Breast epithelium (tissue), 4 donors: ENCODE results near the gene SPDEF. TPM values are rescaled to one million over a fixed set of nuclear protein-coding genes. Genes with fewer than 3 reads are reported as not detected.

Experiments
- DNase-seq, 2 donors: peaks; one replicate each; pipeline ENCODE4 v3.0.0-alpha.2; 2019; ENCODE audit warnings: low spot score in 2 of 2
- H3K27ac ChIP-seq, 2 donors: fragments of 200-600 bp; sonication (generic) in 1 of 2; one replicate each; pipeline ENCODE4 v1.5.1; 2016 to 2019; ENCODE audit warnings: mild to moderate bottlenecking in 1 of 2
- H3K27me3 ChIP-seq, 2 donors: fragments of 200-600 bp; sonication (generic) in 1 of 2; one replicate each; pipeline versions ENCODE4 v1.5.1 to v1.6.0; 2017 to 2019; ENCODE audit warnings: control low read depth in 1 of 2, mild to moderate bottlenecking in 1 of 2
- H3K36me3 ChIP-seq: fragments of 200-600 bp; one replicate; pipeline ENCODE4 v1.5.1; 2019
- H3K4me1 ChIP-seq, 2 donors: fragments of 200-600 bp; sonication (generic); one replicate each; pipeline ENCODE4 v1.5.1; 2016 to 2019; ENCODE audit warnings: control low read depth in 1 of 2
- H3K4me3 ChIP-seq, 3 donors: fragments of 200-600 bp; sonication (generic); 1 replicate in 2 of 3; 2 replicates in 1 of 3; pipeline ENCODE4 v1.5.1; 2016 to 2019; ENCODE audit warnings: mild to moderate bottlenecking in 3 of 3, moderate library complexity in 2 of 3
- H3K9me3 ChIP-seq, 2 donors: fragments of 200-600 bp; sonication (generic) in 1 of 2; one replicate each; pipeline ENCODE4 v1.5.1; 2016 to 2019; ENCODE audit warnings: control low read depth in 1 of 2
- POLR2A ChIP-seq: fragments of 450-650 bp; IDR thresholded peaks from one replicate; pipeline ENCODE4 v1.6.1; 2016; ENCODE audit warnings: antibody characterized with exemption, mild to moderate bottlenecking, moderate library complexity
- POLR2AphosphoS5 ChIP-seq, 3 donors: sonication (generic); formaldehyde crosslinking; IDR thresholded peaks; one replicate each; pipeline ENCODE4 v1.6.1; 2017; ENCODE audit warnings: antibody characterized with exemption in 3 of 3
- intact Hi-C: fragments of 100-400 bp; cut with DNase I; formaldehyde crosslinking; loops from one replicate; pipeline ENCODE4 v1.15.1; 2023; ENCODE audit warnings: low total_unique reads
- total RNA-seq, 3 donors: library from RNA; depleted of rRNA; stranded (reverse); fragments of >200 nt; gene quantifications; one replicate each; pipeline ENCODE4 v1.1.0, GENCODE V29; 2016
- TF ChIP-seq, protein P1 (sequence below), 3 donors: fragments of 450-650 bp; IDR thresholded peaks; one replicate each; pipeline ENCODE4 v1.5.1; 2016 to 2017; ENCODE audit warnings: antibody characterized with exemption in 3 of 3, mild to moderate bottlenecking in 3 of 3, moderate library complexity in 3 of 3

Gene SPDEF
- total RNA-seq, 3 donors from 2014 or later, result 0.48 to 123 (median 89.0) TPM

DNA sequence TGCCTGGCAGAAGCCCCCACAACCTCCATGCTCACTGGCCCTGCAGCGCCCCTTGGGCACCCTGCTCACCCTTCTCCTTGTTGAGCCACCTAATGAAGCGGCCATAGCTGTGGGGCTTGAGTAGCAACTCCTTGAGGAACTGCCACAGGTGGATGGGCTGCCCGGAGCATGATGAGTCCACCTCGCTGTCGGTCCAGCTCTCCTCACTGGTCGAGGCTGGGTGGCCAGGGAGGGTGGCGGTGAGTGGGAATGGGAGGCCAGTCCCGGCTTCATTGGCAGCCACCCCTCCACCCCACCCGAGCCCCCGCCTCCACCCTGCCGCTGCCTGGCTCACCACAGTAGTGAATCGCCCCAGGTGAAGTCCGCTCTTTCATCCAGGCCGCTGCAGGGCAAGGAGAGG, 16.9 kb downstream of the SPDEF start:
- intact Hi-C loops, result no loop called here

DNA sequence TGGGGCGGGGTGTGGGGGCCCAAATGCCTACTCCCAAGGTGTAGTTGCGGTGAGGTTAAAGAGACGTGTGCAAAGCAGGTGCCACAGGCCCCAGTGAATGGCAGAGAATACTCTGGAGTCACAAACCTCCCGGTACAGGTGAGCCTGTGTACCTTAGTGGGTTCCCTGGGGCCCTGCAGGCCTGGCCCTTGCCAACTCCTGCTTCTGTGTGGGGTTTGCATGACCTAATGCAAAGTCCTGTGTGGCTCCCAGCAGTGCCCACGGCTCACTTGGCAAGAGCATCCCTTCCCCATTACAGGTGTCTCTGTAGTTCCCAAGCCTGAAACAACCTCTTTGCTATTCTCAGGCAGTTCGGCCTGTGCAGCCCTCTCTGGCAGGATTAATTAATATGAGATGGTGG, 17.5 kb downstream of the SPDEF start:
- intact Hi-C loops, result no loop called here
- H3K4me3 ChIP-seq, result no peak overlapping the region
- H3K27me3 ChIP-seq, result no peaks in the 10 kb centered on the region
- H3K36me3 ChIP-seq, result no peaks in the 10 kb centered on the region
- no peaks in the 10 kb centered on the region for H3K9me3 ChIP-seq
- peaks cover 0 to 16% of the 10 kb centered on the region in 2 donors for H3K4me1 ChIP-seq
- TF ChIP-seq POLR2AphosphoS5 (IDR thresholded peaks at IDR 0.05), result no peak
- TF ChIP-seq, protein P1, sequence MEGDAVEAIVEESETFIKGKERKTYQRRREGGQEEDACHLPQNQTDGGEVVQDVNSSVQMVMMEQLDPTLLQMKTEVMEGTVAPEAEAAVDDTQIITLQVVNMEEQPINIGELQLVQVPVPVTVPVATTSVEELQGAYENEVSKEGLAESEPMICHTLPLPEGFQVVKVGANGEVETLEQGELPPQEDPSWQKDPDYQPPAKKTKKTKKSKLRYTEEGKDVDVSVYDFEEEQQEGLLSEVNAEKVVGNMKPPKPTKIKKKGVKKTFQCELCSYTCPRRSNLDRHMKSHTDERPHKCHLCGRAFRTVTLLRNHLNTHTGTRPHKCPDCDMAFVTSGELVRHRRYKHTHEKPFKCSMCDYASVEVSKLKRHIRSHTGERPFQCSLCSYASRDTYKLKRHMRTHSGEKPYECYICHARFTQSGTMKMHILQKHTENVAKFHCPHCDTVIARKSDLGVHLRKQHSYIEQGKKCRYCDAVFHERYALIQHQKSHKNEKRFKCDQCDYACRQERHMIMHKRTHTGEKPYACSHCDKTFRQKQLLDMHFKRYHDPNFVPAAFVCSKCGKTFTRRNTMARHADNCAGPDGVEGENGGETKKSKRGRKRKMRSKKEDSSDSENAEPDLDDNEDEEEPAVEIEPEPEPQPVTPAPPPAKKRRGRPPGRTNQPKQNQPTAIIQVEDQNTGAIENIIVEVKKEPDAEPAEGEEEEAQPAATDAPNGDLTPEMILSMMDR (IDR thresholded peaks at IDR 0.05), result no peak
- no peak for TF ChIP-seq POLR2A
- peak in 1 of 2 donors; percentile 65 for DNase-seq
- peak overlapping the region; percentile 25 to 79 for H3K27ac ChIP-seq

More for the DNA sequence above, 16.9 kb downstream of the SPDEF start:
- H3K27ac ChIP-seq, result peak overlapping the region; percentile 40 to 79
- no peak for TF ChIP-seq POLR2A
- TF ChIP-seq, protein P1 (IDR thresholded peaks at IDR 0.05), result no peak
- TF ChIP-seq POLR2AphosphoS5 (IDR thresholded peaks at IDR 0.05), result no peak
- H3K36me3 ChIP-seq, result no peaks in the 10 kb centered on the region
- no peak overlapping the region for H3K4me3 ChIP-seq
- no peaks in the 10 kb centered on the region for H3K9me3 ChIP-seq
- H3K4me1 ChIP-seq, result peaks cover 0 to 16% of the 10 kb centered on the region in 2 donors
- no peaks in the 10 kb centered on the region for H3K27me3 ChIP-seq
- no peak for DNase-seq

DNA sequence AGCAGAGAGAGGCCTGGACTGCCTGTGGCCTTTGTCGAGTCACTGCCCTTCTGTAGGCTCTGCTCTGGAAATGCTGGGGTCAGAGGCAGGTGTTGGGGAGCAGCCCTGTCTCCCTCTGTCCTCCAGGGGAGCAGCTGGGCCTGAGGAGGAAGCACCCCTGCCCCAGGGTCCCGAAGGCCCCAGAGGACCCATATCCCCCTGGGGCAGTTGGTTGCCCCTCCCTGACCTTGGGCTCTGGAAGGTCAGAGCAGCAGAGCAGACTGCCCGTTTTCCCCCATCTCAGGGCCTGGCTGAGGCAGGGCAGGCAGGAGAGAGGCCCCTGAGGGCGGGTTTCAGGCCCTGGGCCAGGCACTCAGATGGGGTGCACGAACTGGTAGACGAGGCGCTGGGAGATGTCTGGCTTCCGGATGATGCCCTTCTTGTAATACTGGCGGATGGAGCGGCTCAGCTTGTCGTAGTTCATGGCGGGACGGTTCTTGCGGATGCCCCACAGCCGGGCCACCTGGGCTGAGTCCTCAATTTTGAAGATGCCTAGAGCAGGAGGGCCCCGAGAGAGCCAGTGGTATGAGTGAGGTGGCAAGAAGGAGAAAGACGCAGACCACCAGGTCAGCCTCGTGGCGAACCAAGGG, 18.1 kb downstream of the SPDEF start:
- intact Hi-C loops, result no loop called here
- no peaks in the 10 kb centered on the region for H3K36me3 ChIP-seq
- no peak overlapping the region for H3K4me3 ChIP-seq
- H3K27ac ChIP-seq, result peak overlapping the region; percentile 25 to 79
- DNase-seq, result no peak
- no peaks in the 10 kb centered on the region for H3K9me3 ChIP-seq
- H3K27me3 ChIP-seq, result no peaks in the 10 kb centered on the region
- no peak for TF ChIP-seq POLR2AphosphoS5 (IDR thresholded peaks at IDR 0.05)
- TF ChIP-seq, protein P1 (IDR thresholded peaks at IDR 0.05), result no peak
- no peak for TF ChIP-seq POLR2A
- H3K4me1 ChIP-seq, result peaks cover 0 to 16% of the 10 kb centered on the region in 2 donors

DNA sequence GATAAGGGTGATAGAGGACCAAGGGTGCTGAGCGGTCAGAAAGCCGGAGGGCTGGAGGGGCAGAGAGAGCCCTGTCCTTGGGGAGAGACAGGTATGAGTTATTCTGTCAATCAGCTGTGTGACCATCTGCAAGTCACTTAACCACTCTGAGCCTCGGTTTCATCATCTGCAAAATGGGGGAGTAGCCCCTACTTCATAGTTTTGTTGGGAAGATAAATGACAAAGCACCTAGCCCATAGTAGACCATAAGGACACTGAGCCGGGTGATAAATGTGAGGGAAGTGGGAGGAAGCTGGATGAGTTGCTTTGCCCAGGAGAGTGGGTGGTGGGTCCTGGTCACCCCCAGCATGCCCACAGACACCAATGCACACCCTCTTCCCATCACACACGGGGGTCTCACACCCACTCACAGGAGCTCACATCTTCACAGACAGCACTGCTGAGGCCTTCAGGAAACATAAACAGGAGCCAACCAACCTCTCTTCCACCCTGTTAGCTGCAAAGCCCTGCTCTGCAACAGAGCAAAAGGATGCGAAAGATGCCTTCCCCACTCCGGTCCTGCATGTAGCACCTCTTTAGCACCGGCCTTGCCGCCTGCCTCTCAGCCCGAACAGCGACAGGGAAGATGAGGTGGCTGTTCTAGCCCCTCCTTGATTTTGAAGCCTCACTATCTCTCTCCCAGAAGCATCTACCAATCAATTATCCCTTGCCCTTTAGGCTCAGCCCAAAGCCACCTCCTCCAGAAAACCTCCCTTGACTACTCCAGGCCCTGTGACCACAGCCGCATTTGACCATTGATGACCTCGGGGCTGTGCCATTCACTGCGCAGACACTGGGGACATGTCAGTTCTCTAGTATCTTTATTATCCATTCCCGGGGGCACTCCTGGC, 18.9 kb downstream of the SPDEF start:
- no peaks in the 10 kb centered on the region for H3K36me3 ChIP-seq
- peaks cover 0 to 16% of the 10 kb centered on the region in 2 donors for H3K4me1 ChIP-seq
- peak overlapping the region in 1 of 2 donors; percentile 7 for H3K27ac ChIP-seq
- no peak for DNase-seq
- intact Hi-C loops, result no loop called here
- no peaks in the 10 kb centered on the region for H3K27me3 ChIP-seq
- H3K4me3 ChIP-seq, result no peak overlapping the region
- no peaks in the 10 kb centered on the region for H3K9me3 ChIP-seq
- TF ChIP-seq, protein P1 (IDR thresholded peaks at IDR 0.05), result no peak
- TF ChIP-seq POLR2AphosphoS5 (IDR thresholded peaks at IDR 0.05) (no peak), POLR2A (no peak)
